ENCODE measurements around the gene CYP2A7.
"Not testable (repeated sequence)": the region's sequence is repeated elsewhere in the genome, so short reads cannot be mapped to it uniquely, and the experiment has no call there.

Gene CYP2A7

GRCh38 chr19:40829205-40829604, 52.8 kb downstream of the CYP2A7 start (continued):
- TF ChIP-seq, protein P1, sequence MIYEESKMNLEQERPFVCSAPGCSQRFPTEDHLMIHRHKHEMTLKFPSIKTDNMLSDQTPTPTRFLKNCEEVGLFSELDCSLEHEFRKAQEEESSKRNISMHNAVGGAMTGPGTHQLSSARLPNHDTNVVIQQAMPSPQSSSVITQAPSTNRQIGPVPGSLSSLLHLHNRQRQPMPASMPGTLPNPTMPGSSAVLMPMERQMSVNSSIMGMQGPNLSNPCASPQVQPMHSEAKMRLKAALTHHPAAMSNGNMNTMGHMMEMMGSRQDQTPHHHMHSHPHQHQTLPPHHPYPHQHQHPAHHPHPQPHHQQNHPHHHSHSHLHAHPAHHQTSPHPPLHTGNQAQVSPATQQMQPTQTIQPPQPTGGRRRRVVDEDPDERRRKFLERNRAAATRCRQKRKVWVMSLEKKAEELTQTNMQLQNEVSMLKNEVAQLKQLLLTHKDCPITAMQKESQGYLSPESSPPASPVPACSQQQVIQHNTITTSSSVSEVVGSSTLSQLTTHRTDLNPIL (CRISPR knock-in tag; IDR thresholded peaks at IDR 0.05; ENCODE audit: low read depth), result no peak
- TF ChIP-seq TOX (CRISPR knock-in tag; IDR thresholded peaks at IDR 0.05; ENCODE audit: borderline replicate concordance) (no peak), BACH2 (CRISPR knock-in tag; IDR thresholded peaks at IDR 0.05; ENCODE audit: borderline replicate concordance) (no peak)

- ATAC-seq, result no peak
- TF ChIP-seq PPARA (CRISPR knock-in tag; IDR thresholded peaks at IDR 0.05; ENCODE audit: borderline replicate concordance) (no peak), OSR1 (CRISPR knock-in tag; IDR thresholded peaks at IDR 0.05) (no peak), ZC3H10 (CRISPR knock-in tag; IDR thresholded peaks at IDR 0.05) (no peak), SNAI2 (CRISPR knock-in tag; IDR thresholded peaks at IDR 0.05) (no peak), TOX (CRISPR knock-in tag; IDR thresholded peaks at IDR 0.05; ENCODE audit: borderline replicate concordance) (no peak)
- TF ChIP-seq, protein P2, sequence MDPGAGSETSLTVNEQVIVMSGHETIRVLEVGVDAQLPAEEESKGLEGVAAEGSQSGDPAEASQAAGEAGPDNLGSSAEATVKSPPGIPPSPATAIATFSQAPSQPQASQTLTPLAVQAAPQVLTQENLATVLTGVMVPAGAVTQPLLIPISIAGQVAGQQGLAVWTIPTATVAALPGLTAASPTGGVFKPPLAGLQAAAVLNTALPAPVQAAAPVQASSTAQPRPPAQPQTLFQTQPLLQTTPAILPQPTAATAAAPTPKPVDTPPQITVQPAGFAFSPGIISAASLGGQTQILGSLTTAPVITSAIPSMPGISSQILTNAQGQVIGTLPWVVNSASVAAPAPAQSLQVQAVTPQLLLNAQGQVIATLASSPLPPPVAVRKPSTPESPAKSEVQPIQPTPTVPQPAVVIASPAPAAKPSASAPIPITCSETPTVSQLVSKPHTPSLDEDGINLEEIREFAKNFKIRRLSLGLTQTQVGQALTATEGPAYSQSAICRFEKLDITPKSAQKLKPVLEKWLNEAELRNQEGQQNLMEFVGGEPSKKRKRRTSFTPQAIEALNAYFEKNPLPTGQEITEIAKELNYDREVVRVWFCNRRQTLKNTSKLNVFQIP (CRISPR knock-in tag; IDR thresholded peaks at IDR 0.05; ENCODE audit: borderline replicate concordance, low read depth), result no peak
- TF ChIP-seq, protein P3, sequence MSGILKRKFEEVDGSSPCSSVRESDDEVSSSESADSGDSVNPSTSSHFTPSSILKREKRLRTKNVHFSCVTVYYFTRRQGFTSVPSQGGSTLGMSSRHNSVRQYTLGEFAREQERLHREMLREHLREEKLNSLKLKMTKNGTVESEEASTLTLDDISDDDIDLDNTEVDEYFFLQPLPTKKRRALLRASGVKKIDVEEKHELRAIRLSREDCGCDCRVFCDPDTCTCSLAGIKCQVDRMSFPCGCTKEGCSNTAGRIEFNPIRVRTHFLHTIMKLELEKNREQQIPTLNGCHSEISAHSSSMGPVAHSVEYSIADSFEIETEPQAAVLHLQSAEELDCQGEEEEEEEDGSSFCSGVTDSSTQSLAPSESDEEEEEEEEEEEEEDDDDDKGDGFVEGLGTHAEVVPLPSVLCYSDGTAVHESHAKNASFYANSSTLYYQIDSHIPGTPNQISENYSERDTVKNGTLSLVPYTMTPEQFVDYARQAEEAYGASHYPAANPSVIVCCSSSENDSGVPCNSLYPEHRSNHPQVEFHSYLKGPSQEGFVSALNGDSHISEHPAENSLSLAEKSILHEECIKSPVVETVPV (CRISPR knock-in tag; IDR thresholded peaks at IDR 0.05), result no peak
Measured at GRCh38 chr19:40827386-40828247, 54.4 kb downstream of the CYP2A7 start.

- not testable (repeated sequence) for ATAC-seq
Measured at GRCh38 chr19:40826699-40827385, 55.2 kb downstream of the CYP2A7 start.

DNA sequence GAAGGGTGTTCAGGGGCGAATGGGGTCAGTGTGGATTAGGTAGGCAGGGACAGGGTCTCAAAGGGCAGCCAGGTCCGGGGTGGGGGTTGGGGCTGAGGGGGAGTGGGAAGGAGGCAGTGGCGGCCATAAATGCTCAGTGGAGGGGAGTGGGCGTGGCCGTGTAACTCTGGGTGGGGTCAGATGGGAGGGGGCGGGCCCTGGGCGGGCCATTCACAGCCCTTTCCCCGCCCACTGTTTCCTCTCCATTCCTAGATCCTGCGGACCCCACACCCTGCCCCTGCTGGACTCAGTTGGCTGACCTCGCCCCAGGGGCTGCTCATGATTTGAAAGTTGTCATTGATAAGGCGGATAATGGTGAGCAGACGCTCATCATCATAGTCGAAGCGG, 55.7 kb downstream of the CYP2A7 start:
- not testable (repeated sequence) for ATAC-seq

DNA sequence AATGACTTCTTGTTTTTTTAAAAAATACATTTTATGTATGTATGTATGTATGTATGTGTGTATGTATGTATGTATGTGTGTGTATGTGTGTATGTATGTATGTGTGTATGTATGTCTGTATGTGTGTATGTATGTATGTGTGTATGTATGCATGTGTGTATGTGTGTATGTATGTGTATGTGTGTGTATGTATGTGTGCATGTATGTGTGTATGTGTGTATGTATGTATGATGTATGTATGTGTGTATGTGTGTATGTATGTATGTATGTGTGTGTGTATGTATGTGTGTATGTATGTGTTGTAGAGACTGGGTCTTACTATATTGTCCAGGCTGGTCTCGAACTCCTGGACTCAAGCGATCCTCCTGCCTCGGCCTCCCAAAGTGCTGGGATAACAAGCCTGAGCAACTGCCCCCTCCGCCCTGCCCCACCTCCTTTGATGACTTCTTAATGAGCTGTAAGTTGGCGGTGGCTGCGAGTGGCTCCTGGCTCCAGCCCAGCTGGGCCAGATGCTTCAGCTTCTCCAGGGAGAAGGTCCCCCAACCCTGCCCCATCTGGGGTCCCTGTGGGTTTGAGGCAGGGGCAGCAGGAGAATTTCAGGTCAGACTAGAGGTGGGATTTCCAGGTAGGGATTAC, 56.5 kb downstream of the CYP2A7 start:
- not testable (repeated sequence) for ATAC-seq

All from SK-N-SH treated with all-trans-retinoic acid at 6 μM for 48 hours (cell line).